K562 (cell line): Measurements from ENCODE around the gene CXorf65.

ENCODE experiments used
- EP300 ChIP-seq: IDR thresholded peaks from 2 replicates; pipeline ENCODE4 v1.6.1; 2012; ENCODE audit warnings: low read length, improper control_type of control experiment
- POLR2AphosphoS5 ChIP-seq: IDR thresholded peaks from 2 replicates; pipeline ENCODE4 v1.6.1; 2011; ENCODE audit warnings: mild to moderate bottlenecking, low read depth, low read length, moderate library complexity; ENCODE audit not compliant: control insufficient read depth, insufficient read depth
- PURB ChIP-seq: sonication (generic); formaldehyde crosslinking; IDR thresholded peaks from 2 replicates; pipeline ENCODE4 v1.9.0; 2021; ENCODE audit warnings: low read depth, mild to moderate bottlenecking, missing genetic modification reagents
- TF ChIP-seq, protein P1 (sequence below), 2 experiments: fragments of 450-650 bp; formaldehyde crosslinking in 1 of 2; IDR thresholded peaks; 2 replicates each; pipeline versions ENCODE4 v1.4.0 to v1.6.1; 2014 to 2020; ENCODE audit warnings: mild to moderate bottlenecking in 2 of 2, borderline replicate concordance in 1 of 2, low read depth in 1 of 2
- TF ChIP-seq, protein P2 (sequence below), 3 experiments: IDR thresholded peaks in 2 of 3; conservative IDR thresholded peaks in 1 of 3; 2 replicates each; pipeline ENCODE4 v1.5.1; 2011 to 2012; ENCODE audit warnings: low read length in 3 of 3, mild to moderate bottlenecking in 3 of 3, control low read depth in 2 of 3, improper control_type of control experiment in 1 of 3, inconsistent platforms in 1 of 3, low read depth in 1 of 3, mixed read lengths in 1 of 3, moderate library complexity in 1 of 3; ENCODE audit not compliant: insufficient read depth in 2 of 3
- TF ChIP-seq, protein P3 (sequence below): fragments of 200-800 bp; sonication (Bioruptor generic); IDR thresholded peaks from 2 replicates; pipeline ENCODE4 v1.6.1; 2016; ENCODE audit warnings: missing genetic modification characterization, missing compliant biosample characterization

DNA sequence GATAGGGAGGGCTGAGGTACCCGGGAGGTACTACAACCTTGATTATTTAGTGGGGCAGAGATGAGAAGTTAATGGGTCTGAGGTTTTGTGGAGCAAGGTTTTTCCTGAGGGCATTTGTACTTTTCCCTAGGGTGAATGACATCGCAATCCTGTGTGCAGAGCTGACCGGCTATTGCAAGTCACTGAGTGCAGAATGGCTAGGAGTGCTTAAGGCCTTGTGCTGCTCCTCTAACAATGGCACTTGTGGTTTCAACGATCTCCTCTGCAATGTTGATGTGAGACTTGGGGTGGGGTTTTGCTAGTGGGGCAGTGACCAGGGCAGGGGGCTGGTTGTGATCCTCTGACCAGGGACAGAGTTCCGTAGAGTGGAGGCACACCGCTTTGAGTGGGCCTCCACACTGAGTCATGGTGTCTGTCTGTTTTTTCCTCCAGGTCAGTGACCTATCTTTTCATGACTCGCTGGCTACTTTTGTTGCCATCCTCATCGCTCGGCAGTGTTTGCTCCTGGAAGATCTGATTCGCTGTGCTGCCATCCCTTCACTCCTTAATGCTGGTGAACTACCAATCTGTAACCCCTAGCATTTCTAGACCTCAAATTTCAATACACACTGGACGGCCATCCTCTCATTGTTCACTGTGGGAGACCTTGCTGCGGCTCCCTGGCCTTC is 21.8 kb upstream of the CXorf65 start:
- TF ChIP-seq, protein P1, sequence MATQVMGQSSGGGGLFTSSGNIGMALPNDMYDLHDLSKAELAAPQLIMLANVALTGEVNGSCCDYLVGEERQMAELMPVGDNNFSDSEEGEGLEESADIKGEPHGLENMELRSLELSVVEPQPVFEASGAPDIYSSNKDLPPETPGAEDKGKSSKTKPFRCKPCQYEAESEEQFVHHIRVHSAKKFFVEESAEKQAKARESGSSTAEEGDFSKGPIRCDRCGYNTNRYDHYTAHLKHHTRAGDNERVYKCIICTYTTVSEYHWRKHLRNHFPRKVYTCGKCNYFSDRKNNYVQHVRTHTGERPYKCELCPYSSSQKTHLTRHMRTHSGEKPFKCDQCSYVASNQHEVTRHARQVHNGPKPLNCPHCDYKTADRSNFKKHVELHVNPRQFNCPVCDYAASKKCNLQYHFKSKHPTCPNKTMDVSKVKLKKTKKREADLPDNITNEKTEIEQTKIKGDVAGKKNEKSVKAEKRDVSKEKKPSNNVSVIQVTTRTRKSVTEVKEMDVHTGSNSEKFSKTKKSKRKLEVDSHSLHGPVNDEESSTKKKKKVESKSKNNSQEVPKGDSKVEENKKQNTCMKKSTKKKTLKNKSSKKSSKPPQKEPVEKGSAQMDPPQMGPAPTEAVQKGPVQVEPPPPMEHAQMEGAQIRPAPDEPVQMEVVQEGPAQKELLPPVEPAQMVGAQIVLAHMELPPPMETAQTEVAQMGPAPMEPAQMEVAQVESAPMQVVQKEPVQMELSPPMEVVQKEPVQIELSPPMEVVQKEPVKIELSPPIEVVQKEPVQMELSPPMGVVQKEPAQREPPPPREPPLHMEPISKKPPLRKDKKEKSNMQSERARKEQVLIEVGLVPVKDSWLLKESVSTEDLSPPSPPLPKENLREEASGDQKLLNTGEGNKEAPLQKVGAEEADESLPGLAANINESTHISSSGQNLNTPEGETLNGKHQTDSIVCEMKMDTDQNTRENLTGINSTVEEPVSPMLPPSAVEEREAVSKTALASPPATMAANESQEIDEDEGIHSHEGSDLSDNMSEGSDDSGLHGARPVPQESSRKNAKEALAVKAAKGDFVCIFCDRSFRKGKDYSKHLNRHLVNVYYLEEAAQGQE (IDR thresholded peaks at IDR 0.05; ENCODE audit: borderline replicate concordance): no peak
- TF ChIP-seq, protein P1 (CRISPR knock-in tag; IDR thresholded peaks at IDR 0.05; ENCODE audit: low read depth): no peak
- TF ChIP-seq, protein P2, sequence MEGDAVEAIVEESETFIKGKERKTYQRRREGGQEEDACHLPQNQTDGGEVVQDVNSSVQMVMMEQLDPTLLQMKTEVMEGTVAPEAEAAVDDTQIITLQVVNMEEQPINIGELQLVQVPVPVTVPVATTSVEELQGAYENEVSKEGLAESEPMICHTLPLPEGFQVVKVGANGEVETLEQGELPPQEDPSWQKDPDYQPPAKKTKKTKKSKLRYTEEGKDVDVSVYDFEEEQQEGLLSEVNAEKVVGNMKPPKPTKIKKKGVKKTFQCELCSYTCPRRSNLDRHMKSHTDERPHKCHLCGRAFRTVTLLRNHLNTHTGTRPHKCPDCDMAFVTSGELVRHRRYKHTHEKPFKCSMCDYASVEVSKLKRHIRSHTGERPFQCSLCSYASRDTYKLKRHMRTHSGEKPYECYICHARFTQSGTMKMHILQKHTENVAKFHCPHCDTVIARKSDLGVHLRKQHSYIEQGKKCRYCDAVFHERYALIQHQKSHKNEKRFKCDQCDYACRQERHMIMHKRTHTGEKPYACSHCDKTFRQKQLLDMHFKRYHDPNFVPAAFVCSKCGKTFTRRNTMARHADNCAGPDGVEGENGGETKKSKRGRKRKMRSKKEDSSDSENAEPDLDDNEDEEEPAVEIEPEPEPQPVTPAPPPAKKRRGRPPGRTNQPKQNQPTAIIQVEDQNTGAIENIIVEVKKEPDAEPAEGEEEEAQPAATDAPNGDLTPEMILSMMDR (IDR thresholded peaks at IDR 0.05 in 2 of 3, conservative IDR thresholded peaks at IDR 0.05 in 1 of 3; ENCODE audit: insufficient read depth in 2 of 3, low read depth in 1 of 3, low read length in 3 of 3): no peak
- TF ChIP-seq POLR2AphosphoS5 (no peak), PURB (CRISPR knock-in tag) (no peak), EP300 (no peak)
- TF ChIP-seq, protein P3, sequence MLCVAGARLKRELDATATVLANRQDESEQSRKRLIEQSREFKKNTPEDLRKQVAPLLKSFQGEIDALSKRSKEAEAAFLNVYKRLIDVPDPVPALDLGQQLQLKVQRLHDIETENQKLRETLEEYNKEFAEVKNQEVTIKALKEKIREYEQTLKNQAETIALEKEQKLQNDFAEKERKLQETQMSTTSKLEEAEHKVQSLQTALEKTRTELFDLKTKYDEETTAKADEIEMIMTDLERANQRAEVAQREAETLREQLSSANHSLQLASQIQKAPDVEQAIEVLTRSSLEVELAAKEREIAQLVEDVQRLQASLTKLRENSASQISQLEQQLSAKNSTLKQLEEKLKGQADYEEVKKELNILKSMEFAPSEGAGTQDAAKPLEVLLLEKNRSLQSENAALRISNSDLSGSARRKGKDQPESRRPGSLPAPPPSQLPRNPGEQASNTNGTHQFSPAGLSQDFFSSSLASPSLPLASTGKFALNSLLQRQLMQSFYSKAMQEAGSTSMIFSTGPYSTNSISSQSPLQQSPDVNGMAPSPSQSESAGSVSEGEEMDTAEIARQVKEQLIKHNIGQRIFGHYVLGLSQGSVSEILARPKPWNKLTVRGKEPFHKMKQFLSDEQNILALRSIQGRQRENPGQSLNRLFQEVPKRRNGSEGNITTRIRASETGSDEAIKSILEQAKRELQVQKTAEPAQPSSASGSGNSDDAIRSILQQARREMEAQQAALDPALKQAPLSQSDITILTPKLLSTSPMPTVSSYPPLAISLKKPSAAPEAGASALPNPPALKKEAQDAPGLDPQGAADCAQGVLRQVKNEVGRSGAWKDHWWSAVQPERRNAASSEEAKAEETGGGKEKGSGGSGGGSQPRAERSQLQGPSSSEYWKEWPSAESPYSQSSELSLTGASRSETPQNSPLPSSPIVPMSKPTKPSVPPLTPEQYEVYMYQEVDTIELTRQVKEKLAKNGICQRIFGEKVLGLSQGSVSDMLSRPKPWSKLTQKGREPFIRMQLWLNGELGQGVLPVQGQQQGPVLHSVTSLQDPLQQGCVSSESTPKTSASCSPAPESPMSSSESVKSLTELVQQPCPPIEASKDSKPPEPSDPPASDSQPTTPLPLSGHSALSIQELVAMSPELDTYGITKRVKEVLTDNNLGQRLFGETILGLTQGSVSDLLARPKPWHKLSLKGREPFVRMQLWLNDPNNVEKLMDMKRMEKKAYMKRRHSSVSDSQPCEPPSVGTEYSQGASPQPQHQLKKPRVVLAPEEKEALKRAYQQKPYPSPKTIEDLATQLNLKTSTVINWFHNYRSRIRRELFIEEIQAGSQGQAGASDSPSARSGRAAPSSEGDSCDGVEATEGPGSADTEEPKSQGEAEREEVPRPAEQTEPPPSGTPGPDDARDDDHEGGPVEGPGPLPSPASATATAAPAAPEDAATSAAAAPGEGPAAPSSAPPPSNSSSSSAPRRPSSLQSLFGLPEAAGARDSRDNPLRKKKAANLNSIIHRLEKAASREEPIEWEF (CRISPR knock-in tag): no peak
